Hepatocyte (in vitro differentiated cells): Measurements from ENCODE around the gene TRMT44. TPM values are rescaled to one million over a fixed set of nuclear protein-coding genes. Genes with fewer than 3 reads are reported as not detected.
"Not testable (repeated sequence)": the region's sequence is repeated elsewhere in the genome, so short reads cannot be mapped to it uniquely, and the experiment has no call there.

ENCODE experiments used
- DNase-seq: peaks from one replicate; pipeline ENCODE4 v3.0.0-alpha.2; 2016; ENCODE audit warnings: low spot score
- H2AFZ ChIP-seq: fragments of 200-600 bp; sonication (generic); 2 replicates; pipeline ENCODE4 v1.6.0; 2016; ENCODE audit warnings: antibody characterized with exemption, mild to moderate bottlenecking
- H3K27ac ChIP-seq: fragments of 200-600 bp; sonication (generic); 2 replicates; pipeline ENCODE4 v1.5.1; 2016; ENCODE audit warnings: mild to moderate bottlenecking
- H3K27me3 ChIP-seq: fragments of 200-600 bp; sonication (generic); 2 replicates; pipeline ENCODE4 v1.6.1; 2016
- H3K36me3 ChIP-seq: fragments of 200-600 bp; sonication (generic); replicated peaks from 2 replicates; pipeline ENCODE4 v1.5.1; 2016; ENCODE audit warnings: low read depth; ENCODE audit not compliant: insufficient read depth
- H3K4me1 ChIP-seq: fragments of 200-600 bp; sonication (generic); 2 replicates; pipeline ENCODE4 v1.5.1; 2016; ENCODE audit warnings: mild to moderate bottlenecking, moderate library complexity; ENCODE audit not compliant: insufficient read depth
- H3K4me2 ChIP-seq: fragments of 200-600 bp; sonication (generic); 2 replicates; pipeline ENCODE4 v1.6.0; 2016
- H3K4me3 ChIP-seq: fragments of 200-600 bp; sonication (generic); 2 replicates; pipeline ENCODE4 v1.5.1; 2016; ENCODE audit warnings: mild to moderate bottlenecking
- H3K79me2 ChIP-seq: fragments of 200-600 bp; sonication (generic); 2 replicates; pipeline ENCODE4 v1.6.0; 2017; ENCODE audit warnings: mild to moderate bottlenecking
- H3K9me2 ChIP-seq: fragments of 200-600 bp; sonication (generic); replicated peaks from 2 replicates; pipeline ENCODE4 v1.6.0; 2017; ENCODE audit warnings: mild to moderate bottlenecking; ENCODE audit not compliant: insufficient read depth
- H3K9me3 ChIP-seq: fragments of 200-600 bp; sonication (generic); 2 replicates; pipeline ENCODE4 v1.5.1; 2016; ENCODE audit warnings: low read depth, mild to moderate bottlenecking
- H4K20me1 ChIP-seq: fragments of 200-600 bp; sonication (generic); 2 replicates; pipeline ENCODE4 v1.6.0; 2016; ENCODE audit warnings: mild to moderate bottlenecking; ENCODE audit not compliant: insufficient read depth, poor library complexity, severe bottlenecking
- EZH2 ChIP-seq: fragments of 200-600 bp; sonication (generic); IDR thresholded peaks from 2 replicates; pipeline ENCODE4 v1.6.1; 2016; ENCODE audit warnings: antibody characterized with exemption, mild to moderate bottlenecking, borderline replicate concordance
- EZH2phosphoT487 ChIP-seq: fragments of 200-600 bp; sonication (generic); IDR thresholded peaks from one replicate; pipeline ENCODE4 v1.6.1; 2018; ENCODE audit warnings: antibody characterized with exemption, mild to moderate bottlenecking, low read depth, moderate library complexity; ENCODE audit not compliant: unreplicated experiment, severe bottlenecking
- WGBS: methylation state at CpG from one replicate; pipeline ENCODE4 v1.1.6; 2016; ENCODE audit warnings: low lambda C conversion rate; ENCODE audit errors: missing lambda C conversion rate; 5-methylcytosine and 5-hydroxymethylcytosine counted together
- polyA plus RNA-seq: library from polyadenylated mRNA; unstranded; fragments of >200 nt; fragmentation: Nextera tagmentation; extraction: Ambion mirVana; gene quantifications from 2 replicates; pipeline ENCODE4 v1.2.1, GENCODE V29; 2016
- total RNA-seq: library from RNA; depleted of rRNA; stranded (reverse); fragments of >200 nt; gene quantifications from 2 replicates; pipeline ENCODE4 v1.2.3, GENCODE V29; 2014
- TF ChIP-seq, protein P1 (sequence below): fragments of 200-600 bp; sonication (generic); IDR thresholded peaks from 2 replicates; pipeline ENCODE4 v1.5.1; 2016; ENCODE audit warnings: antibody characterized with exemption, mild to moderate bottlenecking; ENCODE audit not compliant: poor library complexity

Gene TRMT44
- total and polyA plus RNA-seq, 2 experiments from 2014 or later = 8.2 to 13.2 TPM

DNA sequence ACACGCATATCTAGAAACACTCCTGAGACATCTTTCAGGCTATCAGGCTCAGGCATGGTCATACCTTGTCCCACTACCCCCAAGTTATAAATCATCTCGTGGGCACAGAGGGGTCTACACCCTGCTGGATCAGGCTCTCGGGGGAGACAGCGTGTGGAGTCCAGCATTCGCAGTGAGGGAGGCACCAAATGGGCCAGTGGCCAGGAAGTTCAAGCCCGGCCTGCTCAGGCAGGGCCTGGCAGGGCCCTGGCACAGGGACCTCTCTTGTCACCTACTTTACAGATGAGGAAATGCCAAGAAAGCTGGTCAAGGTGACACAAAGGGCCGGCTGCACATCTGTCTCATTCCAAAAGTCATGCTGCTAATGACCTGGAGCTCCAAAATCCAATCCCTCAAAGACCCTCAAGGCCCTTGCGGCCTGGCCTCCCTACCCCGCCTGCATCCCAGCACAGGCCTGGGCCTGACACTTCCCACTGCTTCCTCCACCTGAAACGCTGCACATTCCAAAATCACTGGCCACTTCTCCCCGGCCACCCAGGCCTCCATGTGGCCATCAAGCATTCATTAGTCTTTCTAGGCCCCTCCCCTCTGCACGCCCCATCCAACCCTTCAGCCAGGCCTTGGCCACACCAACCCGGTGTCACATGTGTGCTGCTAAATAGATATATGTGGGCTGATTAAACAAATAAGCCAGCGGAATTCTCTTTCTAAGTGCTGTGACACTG, 35.6 kb upstream of the TRMT44 start:
- Histone ChIP-seq H3K27ac (no peak overlapping the region), H3K4me2 (no peak overlapping the region), H3K36me3 (no peaks in the 10 kb centered on the region), H4K20me1 (no peaks in the 10 kb centered on the region), H2AFZ (no peak overlapping the region), H3K9me2 (no peaks in the 10 kb centered on the region), H3K27me3 (no peaks in the 10 kb centered on the region), H3K9me3 (no peaks in the 10 kb centered on the region), H3K4me1 (no peaks in the 10 kb centered on the region), H3K4me3 (no peak overlapping the region), H3K79me2 (no peaks in the 10 kb centered on the region)
- no peak for DNase-seq
- TF ChIP-seq EZH2phosphoT487 (no peak), EZH2 (no peak)
- TF ChIP-seq, protein P1, sequence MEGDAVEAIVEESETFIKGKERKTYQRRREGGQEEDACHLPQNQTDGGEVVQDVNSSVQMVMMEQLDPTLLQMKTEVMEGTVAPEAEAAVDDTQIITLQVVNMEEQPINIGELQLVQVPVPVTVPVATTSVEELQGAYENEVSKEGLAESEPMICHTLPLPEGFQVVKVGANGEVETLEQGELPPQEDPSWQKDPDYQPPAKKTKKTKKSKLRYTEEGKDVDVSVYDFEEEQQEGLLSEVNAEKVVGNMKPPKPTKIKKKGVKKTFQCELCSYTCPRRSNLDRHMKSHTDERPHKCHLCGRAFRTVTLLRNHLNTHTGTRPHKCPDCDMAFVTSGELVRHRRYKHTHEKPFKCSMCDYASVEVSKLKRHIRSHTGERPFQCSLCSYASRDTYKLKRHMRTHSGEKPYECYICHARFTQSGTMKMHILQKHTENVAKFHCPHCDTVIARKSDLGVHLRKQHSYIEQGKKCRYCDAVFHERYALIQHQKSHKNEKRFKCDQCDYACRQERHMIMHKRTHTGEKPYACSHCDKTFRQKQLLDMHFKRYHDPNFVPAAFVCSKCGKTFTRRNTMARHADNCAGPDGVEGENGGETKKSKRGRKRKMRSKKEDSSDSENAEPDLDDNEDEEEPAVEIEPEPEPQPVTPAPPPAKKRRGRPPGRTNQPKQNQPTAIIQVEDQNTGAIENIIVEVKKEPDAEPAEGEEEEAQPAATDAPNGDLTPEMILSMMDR = no peak
- WGBS = 92% methylated on average over 14 of the region's 14 CpGs

DNA sequence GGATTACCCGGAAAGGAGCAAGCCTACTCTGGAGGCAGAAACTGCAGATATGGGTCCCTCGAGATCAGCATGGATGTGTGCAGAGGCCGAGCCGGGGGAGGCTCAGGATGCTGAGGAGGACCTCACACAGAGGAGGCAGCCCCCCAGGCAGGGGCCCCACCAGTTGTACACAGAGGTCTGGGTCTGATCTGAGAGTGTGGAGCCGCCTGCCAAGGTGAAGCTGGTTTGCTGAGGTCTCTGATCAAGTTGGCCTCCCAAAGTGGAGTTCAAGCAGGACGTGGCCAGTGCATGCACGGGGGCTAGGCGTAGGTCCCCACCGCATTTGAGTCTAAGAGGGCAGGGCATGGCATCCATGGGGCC, 35.1 kb upstream of the TRMT44 start:
- H3K79me2 ChIP-seq = no peaks in the 10 kb centered on the region

DNA sequence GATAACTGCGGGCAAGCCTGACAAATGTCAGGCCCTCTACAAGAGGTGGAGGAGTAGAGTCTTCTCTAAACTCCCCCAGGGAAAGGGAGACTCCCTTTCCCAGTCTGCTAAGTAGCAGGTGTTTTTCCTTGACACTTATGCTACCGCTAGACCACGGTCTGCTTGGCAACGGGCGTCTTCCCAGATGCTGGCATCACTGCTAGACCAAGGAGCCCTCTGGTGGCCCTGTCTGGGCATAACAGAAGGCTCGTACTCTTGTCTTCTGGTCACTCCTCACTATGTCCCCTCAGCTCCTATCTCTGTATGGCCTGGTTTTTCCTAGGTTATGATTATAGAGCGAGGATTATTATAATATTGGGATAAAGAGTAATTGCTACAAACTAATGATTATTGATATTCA, 33.7 kb upstream of the TRMT44 start:
- H3K4me1 ChIP-seq, H3K9me3 ChIP-seq, H3K9me2 ChIP-seq, H3K27ac ChIP-seq, H3K4me2 ChIP-seq, H3K4me3 ChIP-seq, H3K79me2 ChIP-seq, H2AFZ ChIP-seq, H3K36me3 ChIP-seq, DNase-seq, H3K27me3 ChIP-seq, H4K20me1 ChIP-seq: not testable (repeated sequence)
- 89% methylated on average over 7 of the region's 7 CpGs for WGBS
- TF ChIP-seq, protein P1 = peak; percentile 35

More for the DNA sequence above, 35.1 kb upstream of the TRMT44 start:
- Histone ChIP-seq H3K4me1 (no peaks in the 10 kb centered on the region), H2AFZ (no peak overlapping the region), H3K27me3 (no peaks in the 10 kb centered on the region), H3K9me2 (no peaks in the 10 kb centered on the region), H3K9me3 (no peaks in the 10 kb centered on the region), H3K4me3 (no peak overlapping the region), H4K20me1 (no peaks in the 10 kb centered on the region), H3K36me3 (no peaks in the 10 kb centered on the region), H3K4me2 (no peak overlapping the region), H3K27ac (no peak overlapping the region)
- DNase-seq = no peak
- TF ChIP-seq, protein P1 = no peak
- TF ChIP-seq EZH2 (no peak), EZH2phosphoT487 (no peak)
- WGBS = 94% methylated on average over 9 of the region's 9 CpGs

DNA sequence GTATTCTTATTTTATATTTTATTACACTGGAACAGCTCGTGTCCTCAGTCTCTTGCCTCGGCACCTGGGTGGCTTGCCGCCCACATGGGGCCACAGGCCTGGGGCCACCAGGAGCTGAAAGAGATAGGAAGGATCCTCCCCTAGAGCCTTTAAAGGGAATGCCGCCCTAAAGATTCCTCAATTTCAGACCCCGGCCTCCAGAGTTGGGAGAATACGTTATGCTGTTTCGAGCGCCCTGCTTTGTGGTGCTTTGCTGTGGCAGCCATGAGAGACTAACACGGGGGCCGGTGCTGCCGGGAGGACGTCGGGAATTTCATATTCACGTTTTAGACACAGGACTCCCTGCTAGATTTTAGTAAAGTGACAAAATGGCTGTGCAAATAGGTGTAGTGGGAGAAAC, 33.3 kb upstream of the TRMT44 start:
- Histone ChIP-seq H3K27ac (no peak overlapping the region), H3K9me2 (no peaks in the 10 kb centered on the region), H3K4me1 (no peaks in the 10 kb centered on the region), H4K20me1 (no peaks in the 10 kb centered on the region), H3K79me2 (no peaks in the 10 kb centered on the region), H3K36me3 (no peaks in the 10 kb centered on the region), H3K9me3 (no peaks in the 10 kb centered on the region), H3K4me2 (no peak overlapping the region), H3K4me3 (no peak overlapping the region), H3K27me3 (no peaks in the 10 kb centered on the region), H2AFZ (no peak overlapping the region)
- DNase-seq = no peak
- TF ChIP-seq EZH2phosphoT487 (no peak), EZH2 (no peak)
- TF ChIP-seq, protein P1 = no peak
- 97% methylated on average over 14 of the region's 14 CpGs for WGBS
